ENCODE results near the gene PLA2G4A. TPM values are rescaled to one million over a fixed set of nuclear protein-coding genes. Genes with fewer than 3 reads are reported as not detected.

Gene PLA2G4A
- polyA plus RNA-seq, 1 of the 3 experiments (the other 2 are of a cell fraction), result 0.26 TPM

DNA sequence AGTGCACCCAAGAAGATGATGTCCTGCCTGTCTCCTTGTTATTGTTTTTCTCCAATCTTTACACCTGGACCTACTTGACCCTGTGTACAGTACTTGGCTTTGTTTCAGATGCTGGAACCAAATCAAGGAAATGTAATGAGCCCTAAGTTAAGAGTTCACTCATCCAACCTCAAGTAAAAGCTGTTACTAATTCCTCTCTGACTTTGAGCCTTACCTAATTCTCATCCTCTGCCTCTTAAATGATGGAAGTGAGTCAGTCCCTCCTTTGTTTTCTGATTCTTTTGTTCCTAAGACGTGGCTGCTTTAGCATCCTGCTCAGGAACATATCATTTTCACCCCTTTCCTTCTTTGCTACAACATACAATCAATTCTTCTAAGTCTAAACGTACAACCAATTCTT lies 15.3 kb upstream of the PLA2G4A start:
- Histone ChIP-seq H4K20me1 (ENCODE audit: insufficient read depth) (no peaks in the 10 kb centered on the region), H3K27ac (ENCODE audit: low read depth in 2 of 2, low read length in 1 of 2) (peak overlapping the region in 1 of 2 experiments; percentile 49; a peak in 1 of 4 replicates), H3K36me3 (replicated peaks in 1 of 2; ENCODE audit: control insufficient read depth in 1 of 2, insufficient read depth in 2 of 2, low read length in 1 of 2) (no peaks in the 10 kb centered on the region), H3K4me1 (ENCODE audit: control insufficient read depth in 1 of 2, insufficient read depth in 2 of 2, low read depth in 1 of 2, low read length in 1 of 2) (no peaks in the 10 kb centered on the region), H3K9me3 (no peaks in the 10 kb centered on the region), H2AFZ (ENCODE audit: low read depth) (0 out of 2 replicates have a peak overlapping the region, but pooled peaks have one; percentile 3), H3K9me2 (no peaks in the 10 kb centered on the region), H3K9ac (no peak overlapping the region), H3K27me3 (ENCODE audit: insufficient read depth) (no peaks in the 10 kb centered on the region), H3K4me3 (ENCODE audit: low read depth in 2 of 2, low read length in 1 of 2) (no peak overlapping the region), H3K4me2 (no peak overlapping the region), H3K79me2 (ENCODE audit: insufficient read depth) (no peaks in the 10 kb centered on the region), H3F3A (replicated peaks; ENCODE audit: insufficient read depth) (peaks cover 6% of the 10 kb centered on the region)
- POLR2A ChIA-PET, result no interaction called here
- WGBS (ENCODE audit: low lambda C conversion rate), result 16% methylated on average over 2 of the region's 2 CpGs
- no peak for DNase-seq
- CTCF ChIA-PET, result no interaction called here
- TF ChIP-seq POLR2AphosphoS5 (IDR thresholded peaks at IDR 0.05; ENCODE audit: low read depth, low read length) (no peak), YY1 (IDR thresholded peaks at IDR 0.05; ENCODE audit: low read depth) (no peak), NRF1 (IDR thresholded peaks at IDR 0.05; ENCODE audit: low read depth, low read length) (no peak), FOXM1 (IDR thresholded peaks at IDR 0.05; ENCODE audit: low read depth) (no peak), SIN3A (IDR thresholded peaks at IDR 0.05; ENCODE audit: borderline replicate concordance, low read depth, low read length) (no peak), GATA2 (CRISPR knock-in tag; IDR thresholded peaks at IDR 0.05) (no peak)
- TF ChIP-seq, protein P1, sequence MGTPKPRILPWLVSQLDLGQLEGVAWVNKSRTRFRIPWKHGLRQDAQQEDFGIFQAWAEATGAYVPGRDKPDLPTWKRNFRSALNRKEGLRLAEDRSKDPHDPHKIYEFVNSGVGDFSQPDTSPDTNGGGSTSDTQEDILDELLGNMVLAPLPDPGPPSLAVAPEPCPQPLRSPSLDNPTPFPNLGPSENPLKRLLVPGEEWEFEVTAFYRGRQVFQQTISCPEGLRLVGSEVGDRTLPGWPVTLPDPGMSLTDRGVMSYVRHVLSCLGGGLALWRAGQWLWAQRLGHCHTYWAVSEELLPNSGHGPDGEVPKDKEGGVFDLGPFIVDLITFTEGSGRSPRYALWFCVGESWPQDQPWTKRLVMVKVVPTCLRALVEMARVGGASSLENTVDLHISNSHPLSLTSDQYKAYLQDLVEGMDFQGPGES (IDR thresholded peaks at IDR 0.05; ENCODE audit: low read depth, low read length), result no peak
- TF ChIP-seq, protein P2, sequence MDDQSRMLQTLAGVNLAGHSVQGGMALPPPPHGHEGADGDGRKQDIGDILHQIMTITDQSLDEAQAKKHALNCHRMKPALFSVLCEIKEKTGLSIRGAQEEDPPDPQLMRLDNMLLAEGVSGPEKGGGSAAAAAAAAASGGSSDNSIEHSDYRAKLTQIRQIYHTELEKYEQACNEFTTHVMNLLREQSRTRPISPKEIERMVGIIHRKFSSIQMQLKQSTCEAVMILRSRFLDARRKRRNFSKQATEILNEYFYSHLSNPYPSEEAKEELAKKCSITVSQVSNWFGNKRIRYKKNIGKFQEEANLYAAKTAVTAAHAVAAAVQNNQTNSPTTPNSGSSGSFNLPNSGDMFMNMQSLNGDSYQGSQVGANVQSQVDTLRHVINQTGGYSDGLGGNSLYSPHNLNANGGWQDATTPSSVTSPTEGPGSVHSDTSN (IDR thresholded peaks at IDR 0.05), result no peak

DNA sequence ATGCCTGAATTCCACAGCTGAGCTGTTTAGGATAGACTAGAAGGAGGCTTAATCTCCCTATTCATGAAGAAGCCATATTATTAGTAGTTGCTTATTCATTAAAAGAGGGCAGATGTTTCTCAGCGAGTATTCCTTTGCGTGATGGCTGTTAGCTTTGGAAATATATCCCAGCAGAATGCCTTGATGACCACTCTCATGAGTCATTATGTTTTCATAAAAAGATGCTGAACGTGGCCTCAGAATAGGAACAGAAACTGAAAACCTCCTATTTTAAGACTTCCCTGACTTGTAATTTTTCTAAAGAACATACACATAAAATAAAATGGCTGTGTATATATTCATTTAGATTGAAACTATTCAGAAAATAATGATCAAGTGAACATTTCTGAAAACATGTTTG lies 9.6 kb upstream of the PLA2G4A start:
- Histone ChIP-seq H3K4me1 (ENCODE audit: control insufficient read depth in 1 of 2, insufficient read depth in 2 of 2, low read depth in 1 of 2, low read length in 1 of 2) (no peaks in the 10 kb centered on the region), H3K9me3 (no peaks in the 10 kb centered on the region), H2AFZ (ENCODE audit: low read depth) (peak overlapping the region; percentile 36; the same call in 1 of the 2 replicates), H3K9ac (no peak overlapping the region; the same call in 1 of the 2 replicates), H3K9me2 (no peaks in the 10 kb centered on the region), H3F3A (replicated peaks; ENCODE audit: insufficient read depth) (peaks cover 7% of the 10 kb centered on the region), H3K4me3 (ENCODE audit: low read depth in 2 of 2, low read length in 1 of 2) (no peak overlapping the region), H3K27me3 (ENCODE audit: insufficient read depth) (no peaks in the 10 kb centered on the region), H4K20me1 (ENCODE audit: insufficient read depth) (no peaks in the 10 kb centered on the region), H3K36me3 (replicated peaks in 1 of 2; ENCODE audit: control insufficient read depth in 1 of 2, insufficient read depth in 2 of 2, low read length in 1 of 2) (no peaks in the 10 kb centered on the region), H3K4me2 (peak overlapping the region; percentile 32), H3K79me2 (ENCODE audit: insufficient read depth) (no peaks in the 10 kb centered on the region), H3K27ac (ENCODE audit: low read depth in 2 of 2, low read length in 1 of 2) (peak overlapping the region in 1 of 2 experiments; percentile 43; a peak in 1 of 4 replicates)
- WGBS (ENCODE audit: low lambda C conversion rate), result 11% methylated on average over 3 of the region's 3 CpGs
- TF ChIP-seq, protein P3, sequence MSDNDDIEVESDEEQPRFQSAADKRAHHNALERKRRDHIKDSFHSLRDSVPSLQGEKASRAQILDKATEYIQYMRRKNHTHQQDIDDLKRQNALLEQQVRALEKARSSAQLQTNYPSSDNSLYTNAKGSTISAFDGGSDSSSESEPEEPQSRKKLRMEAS (IDR thresholded peaks at IDR 0.05; ENCODE audit: low read depth), result no peak
- TF ChIP-seq FOSL2 (IDR thresholded peaks at IDR 0.05; ENCODE audit: borderline replicate concordance, low read depth) (peak; percentile 23; the same call in 1 of the 2 replicates), JUND (IDR thresholded peaks at IDR 0.05) (peak; percentile 26; the same call in 1 of the 2 replicates)
- CTCF ChIA-PET, result no interaction called here
- DNase-seq, result no peak
- POLR2A ChIA-PET, result no interaction called here
